Measurements from ENCODE around the gene HIGD2A.

The HIGD2A gene

GRCh38 chr5:176360894-176361436, 27.6 kb upstream of the HIGD2A start:
- Histone ChIP-seq H3K27me3 (ENCODE audit: control insufficient read depth, insufficient read depth, low read length) (peaks cover 12% of the 10 kb centered on the region), H3K9me3 (ENCODE audit: control insufficient read depth, low read length) (no peaks in the 10 kb centered on the region), H3K9ac (ENCODE audit: low read length) (peak overlapping the region; percentile 97), H3K36me3 (ENCODE audit: control insufficient read depth, insufficient read depth, low read length) (no peaks in the 10 kb centered on the region), H3K4me1 (ENCODE audit: control insufficient read depth, insufficient read depth, low read length) (peaks cover 9% of the 10 kb centered on the region), H3K4me3 (ENCODE audit: low read length) (peak overlapping the region; percentile 97)

- H3K9ac ChIP-seq (ENCODE audit: low read length) = peak within 1 kb of the TSS; percentile 97
- no peaks in the 10 kb centered on the region for H3K36me3 ChIP-seq (ENCODE audit: control insufficient read depth, insufficient read depth, low read length)
- no peaks in the 10 kb centered on the region for H3K9me3 ChIP-seq (ENCODE audit: control insufficient read depth, low read length)
- peaks cover 19% of the 10 kb centered on the region for H3K27me3 ChIP-seq (ENCODE audit: control insufficient read depth, insufficient read depth, low read length)
- peaks cover 14% of the 10 kb centered on the region for H3K4me1 ChIP-seq (ENCODE audit: control insufficient read depth, insufficient read depth, low read length)
- peak within 1 kb of the TSS; percentile 97 for H3K4me3 ChIP-seq (ENCODE audit: low read length)
Observed at GRCh38 chr5:176361437-176362232, 26.9 kb upstream of the HIGD2A start, which contains the start of gene KIAA1191. TSS of gene KIAA1191 (minus strand) at chr5:176361764. CDS start at chr5:176359508, 2,256 bp downstream.

GRCh38 chr5:176362233-176362490, 26.4 kb upstream of the HIGD2A start:
- Histone ChIP-seq H3K9ac (ENCODE audit: low read length) (no peak overlapping the region), H3K27me3 (ENCODE audit: control insufficient read depth, insufficient read depth, low read length) (peaks cover 19% of the 10 kb centered on the region), H3K4me3 (ENCODE audit: low read length) (no peak overlapping the region), H3K36me3 (ENCODE audit: control insufficient read depth, insufficient read depth, low read length) (no peaks in the 10 kb centered on the region), H3K9me3 (ENCODE audit: control insufficient read depth, low read length) (no peaks in the 10 kb centered on the region), H3K4me1 (ENCODE audit: control insufficient read depth, insufficient read depth, low read length) (peaks cover 14% of the 10 kb centered on the region)

GRCh38 chr5:176364765-176365350, 23.7 kb upstream of the HIGD2A start:
- H3K9ac ChIP-seq (ENCODE audit: low read length) = peak overlapping the region; percentile 3
- H3K4me3 ChIP-seq (ENCODE audit: low read length) = peak overlapping the region; percentile 5
- no peaks in the 10 kb centered on the region for H3K9me3 ChIP-seq (ENCODE audit: control insufficient read depth, low read length)
- no peaks in the 10 kb centered on the region for H3K36me3 ChIP-seq (ENCODE audit: control insufficient read depth, insufficient read depth, low read length)
- peaks cover 19% of the 10 kb centered on the region for H3K27me3 ChIP-seq (ENCODE audit: control insufficient read depth, insufficient read depth, low read length)
- H3K4me1 ChIP-seq (ENCODE audit: control insufficient read depth, insufficient read depth, low read length) = peaks cover 14% of the 10 kb centered on the region

GRCh38 chr5:176365351-176366231, 23.0 kb upstream of the HIGD2A start, which contains the start of gene ARL10:
TSS of gene ARL10 (plus strand) at chr5:176365487. CDS start at chr5:176365564, 77 bp downstream.
- H3K4me1 ChIP-seq (ENCODE audit: control insufficient read depth, insufficient read depth, low read length) = peaks cover 14% of the 10 kb centered on the region
- peak within 1 kb of the TSS; percentile 33 for H3K4me3 ChIP-seq (ENCODE audit: low read length)
- H3K9me3 ChIP-seq (ENCODE audit: control insufficient read depth, low read length) = no peaks in the 10 kb centered on the region
- no peaks in the 10 kb centered on the region for H3K36me3 ChIP-seq (ENCODE audit: control insufficient read depth, insufficient read depth, low read length)
- peak within 1 kb of the TSS; percentile 48 for H3K9ac ChIP-seq (ENCODE audit: low read length)
- H3K27me3 ChIP-seq (ENCODE audit: control insufficient read depth, insufficient read depth, low read length) = peaks cover 19% of the 10 kb centered on the region

- H3K4me3 ChIP-seq (ENCODE audit: low read length) = no peak overlapping the region
- peaks cover 14% of the 10 kb centered on the region for H3K4me1 ChIP-seq (ENCODE audit: control insufficient read depth, insufficient read depth, low read length)
- peaks cover 19% of the 10 kb centered on the region for H3K27me3 ChIP-seq (ENCODE audit: control insufficient read depth, insufficient read depth, low read length)
- H3K9me3 ChIP-seq (ENCODE audit: control insufficient read depth, low read length) = no peaks in the 10 kb centered on the region
- no peak overlapping the region for H3K9ac ChIP-seq (ENCODE audit: low read length)
- H3K36me3 ChIP-seq (ENCODE audit: control insufficient read depth, insufficient read depth, low read length) = no peaks in the 10 kb centered on the region
Observed at GRCh38 chr5:176366232-176366894, 22.2 kb upstream of the HIGD2A start.

- Histone ChIP-seq H3K27me3 (ENCODE audit: control insufficient read depth, insufficient read depth, low read length) (peaks cover 19% of the 10 kb centered on the region), H3K9me3 (ENCODE audit: control insufficient read depth, low read length) (no peaks in the 10 kb centered on the region), H3K4me3 (ENCODE audit: low read length) (no peak overlapping the region), H3K4me1 (ENCODE audit: control insufficient read depth, insufficient read depth, low read length) (peaks cover 9% of the 10 kb centered on the region), H3K9ac (ENCODE audit: low read length) (no peak overlapping the region), H3K36me3 (ENCODE audit: control insufficient read depth, insufficient read depth, low read length) (no peaks in the 10 kb centered on the region)
Observed at GRCh38 chr5:176368726-176369125, 19.8 kb upstream of the HIGD2A start.

GRCh38 chr5:176369934-176370711, 18.4 kb upstream of the HIGD2A start:
- peaks cover 9% of the 10 kb centered on the region for H3K4me1 ChIP-seq (ENCODE audit: control insufficient read depth, insufficient read depth, low read length)
- H3K9me3 ChIP-seq (ENCODE audit: control insufficient read depth, low read length) = no peaks in the 10 kb centered on the region
- H3K4me3 ChIP-seq (ENCODE audit: low read length) = no peak overlapping the region
- H3K36me3 ChIP-seq (ENCODE audit: control insufficient read depth, insufficient read depth, low read length) = no peaks in the 10 kb centered on the region
- H3K27me3 ChIP-seq (ENCODE audit: control insufficient read depth, insufficient read depth, low read length) = peaks cover 14% of the 10 kb centered on the region
- no peak overlapping the region for H3K9ac ChIP-seq (ENCODE audit: low read length)

GRCh38 chr5:176371621-176372539, 16.7 kb upstream of the HIGD2A start:
- H3K4me3 ChIP-seq (ENCODE audit: low read length) = no peak overlapping the region
- no peaks in the 10 kb centered on the region for H3K9me3 ChIP-seq (ENCODE audit: control insufficient read depth, low read length)
- no peaks in the 10 kb centered on the region for H3K36me3 ChIP-seq (ENCODE audit: control insufficient read depth, insufficient read depth, low read length)
- H3K4me1 ChIP-seq (ENCODE audit: control insufficient read depth, insufficient read depth, low read length) = no peaks in the 10 kb centered on the region
- H3K27me3 ChIP-seq (ENCODE audit: control insufficient read depth, insufficient read depth, low read length) = no peaks in the 10 kb centered on the region
- no peak overlapping the region for H3K9ac ChIP-seq (ENCODE audit: low read length)

GRCh38 chr5:176373100-176373818, 15.3 kb upstream of the HIGD2A start:
- no peaks in the 10 kb centered on the region for H3K36me3 ChIP-seq (ENCODE audit: control insufficient read depth, insufficient read depth, low read length)
- H3K9ac ChIP-seq (ENCODE audit: low read length) = no peak overlapping the region
- H3K4me1 ChIP-seq (ENCODE audit: control insufficient read depth, insufficient read depth, low read length) = no peaks in the 10 kb centered on the region
- H3K4me3 ChIP-seq (ENCODE audit: low read length) = no peak overlapping the region
- no peaks in the 10 kb centered on the region for H3K9me3 ChIP-seq (ENCODE audit: control insufficient read depth, low read length)
- no peaks in the 10 kb centered on the region for H3K27me3 ChIP-seq (ENCODE audit: control insufficient read depth, insufficient read depth, low read length)
